Natural killer cell (primary cell): ENCODE data around the gene TLX1. TPM values are rescaled to one million over a fixed set of nuclear protein-coding genes. Genes with fewer than 3 reads are reported as not detected.
A peak's percentile ranks its signal among the peaks of the same experiment; 100 is the strongest.

Experiments used
- ATAC-seq, 3 donors: fragments of 150-1000 bp in 2 of 3; fragments of 200-7000 bp in 1 of 3; cut with Tn5 transposase; 1 replicate in 1 of 3; 2 replicates in 2 of 3; pipeline ENCODE4 v1.10.0; 2021; ENCODE audit warnings: mild to moderate bottlenecking in 2 of 3, moderate library complexity in 2 of 3
- DNase-seq, 2 donors: peaks; one replicate each; pipeline versions ENCODE4 v3.0.0 to v3.0.0-alpha.2; 2013 to 2021; ENCODE audit warnings: mixed read lengths in 1 of 2
- H3K27ac ChIP-seq: one replicate; pipeline ENCODE4 v1.5.1; 2013; ENCODE audit warnings: mild to moderate bottlenecking, low read length
- H3K27me3 ChIP-seq: one replicate; pipeline ENCODE4 v1.6.1; 2013; ENCODE audit warnings: low read length; ENCODE audit not compliant: control insufficient read depth, insufficient read depth
- H3K36me3 ChIP-seq: one replicate; pipeline ENCODE4 v1.6.1; 2013; ENCODE audit warnings: low read length; ENCODE audit not compliant: control insufficient read depth, insufficient read depth
- H3K4me1 ChIP-seq: one replicate; pipeline ENCODE4 v1.6.1; 2013; ENCODE audit warnings: low read length; ENCODE audit not compliant: control insufficient read depth, insufficient read depth
- H3K4me3 ChIP-seq: one replicate; pipeline ENCODE4 v1.5.1; 2013; ENCODE audit warnings: low read length
- H3K9me3 ChIP-seq: one replicate; pipeline ENCODE4 v1.6.1; 2013; ENCODE audit warnings: low read length; ENCODE audit not compliant: control insufficient read depth, insufficient read depth
- H3K27ac Mint-ChIP-seq, 2 donors: one replicate each; pipeline ENCODE4 v1.8.0; 2022; ENCODE audit warnings: mild to moderate bottlenecking in 2 of 2, mixed read lengths in 2 of 2, moderate library complexity in 1 of 2
- H3K27me3 Mint-ChIP-seq, 2 donors: one replicate each; pipeline ENCODE4 v1.8.0; 2022; ENCODE audit warnings: low read depth in 2 of 2, mixed read lengths in 2 of 2
- H3K36me3 Mint-ChIP-seq: one replicate; pipeline ENCODE4 v1.8.0; 2022; ENCODE audit warnings: mixed read lengths
- H3K4me1 Mint-ChIP-seq, 2 donors: one replicate each; pipeline ENCODE4 v1.8.0; 2022; ENCODE audit warnings: mixed read lengths in 2 of 2
- H3K4me3 Mint-ChIP-seq: one replicate; pipeline ENCODE4 v1.8.0; 2022; ENCODE audit warnings: mild to moderate bottlenecking, moderate library complexity, mixed read lengths
- H3K9me3 Mint-ChIP-seq, 2 donors: one replicate each; pipeline ENCODE4 v1.8.0; 2022; ENCODE audit warnings: mixed read lengths in 2 of 2
- CTCF ChIP-seq: fragments of 200-600 bp; IDR thresholded peaks from one replicate; pipeline ENCODE4 v1.8.0; 2022; ENCODE audit warnings: antibody characterized with exemption
- WGBS: methylation state at CpG from one replicate; pipeline ENCODE4 v1.1.7; 2013; ENCODE audit warnings: missing lambda C conversion rate; ENCODE audit not compliant: insufficient coverage; 5-methylcytosine and 5-hydroxymethylcytosine counted together
- intact Hi-C: fragments of 100-400 bp; cut with micrococcal nuclease; formaldehyde crosslinking; loops from one replicate; pipeline ENCODE4 v1.14.2; 2022
- total RNA-seq, 4 donors: library from RNA; stranded (reverse); fragments of 120-200 nt in 1 of 4; gene quantifications; one replicate each; pipeline versions ENCODE4 v1.2.3 to v1.2.4, GENCODE V29; 2013 to 2022

The TLX1 gene
- total RNA-seq, 3 donors from 2014 or later (not counting 1 experiment from before 2014, with no cell fraction given), result not detected

GRCh38 chr10:101120884-101121653, 10.0 kb upstream of the TLX1 start:
- Mint-ChIP-seq H3K27ac (peak overlapping the region; percentile 67 to 97), H3K27me3 (peaks cover 42 to 50% of the 10 kb centered on the region in 2 donors), H3K36me3 (peaks cover 6% of the 10 kb centered on the region), H3K9me3 (no peaks in the 10 kb centered on the region), H3K4me1 (peaks cover 27 to 34% of the 10 kb centered on the region in 2 donors), H3K4me3 (peak overlapping the region; percentile 98)
- Histone ChIP-seq H3K9me3 (no peaks in the 10 kb centered on the region), H3K27me3 (peaks cover 46% of the 10 kb centered on the region), H3K27ac (peak overlapping the region; percentile 13), H3K4me1 (peaks cover 27% of the 10 kb centered on the region), H3K36me3 (no peaks in the 10 kb centered on the region), H3K4me3 (peak overlapping the region; percentile 72)
- TF ChIP-seq CTCF, result no peak
- intact Hi-C loops, result no loop called here
- DNase-seq (peak in 1 of 2 donors; percentile 72), ATAC-seq (peak; percentile 72 to 91 (median 89))
- 5% methylated on average over 40 of the region's 41 CpGs for WGBS

GRCh38 chr10:101121654-101122031, 9.5 kb upstream of the TLX1 start:
- Mint-ChIP-seq H3K4me3 (peak overlapping the region; percentile 98), H3K4me1 (peaks cover 27 to 34% of the 10 kb centered on the region in 2 donors), H3K36me3 (peaks cover 6% of the 10 kb centered on the region), H3K9me3 (no peaks in the 10 kb centered on the region), H3K27ac (peak overlapping the region in 1 of 2 donors; percentile 97), H3K27me3 (peaks cover 42 to 52% of the 10 kb centered on the region in 2 donors)
- 14% methylated on average over 15 of the region's 15 CpGs for WGBS
- intact Hi-C loops, result no loop called here
- TF ChIP-seq CTCF, result no peak
- Histone ChIP-seq H3K36me3 (no peaks in the 10 kb centered on the region), H3K27me3 (peaks cover 52% of the 10 kb centered on the region), H3K4me1 (peaks cover 27% of the 10 kb centered on the region), H3K27ac (no peak overlapping the region), H3K9me3 (no peaks in the 10 kb centered on the region), H3K4me3 (peak overlapping the region; percentile 2)
- ATAC-seq (peak; percentile 5 to 20 (median 19)), DNase-seq (no peak)

GRCh38 chr10:101122270-101123084, 8.6 kb upstream of the TLX1 start:
- H3K27ac Mint-ChIP-seq, result no peak overlapping the region
- peaks cover 48 to 55% of the 10 kb centered on the region in 2 donors for H3K27me3 Mint-ChIP-seq
- DNase-seq (no peak), ATAC-seq (no peak)
- 48% methylated on average over 16 of the region's 16 CpGs for WGBS
- no peak overlapping the region for H3K27ac ChIP-seq
- H3K9me3 Mint-ChIP-seq, result no peaks in the 10 kb centered on the region
- no peaks in the 10 kb centered on the region for H3K36me3 ChIP-seq
- peaks cover 6% of the 10 kb centered on the region for H3K36me3 Mint-ChIP-seq
- peak overlapping the region; percentile 28 for H3K4me3 Mint-ChIP-seq
- H3K4me1 Mint-ChIP-seq, result peaks cover 27 to 34% of the 10 kb centered on the region in 2 donors
- H3K4me1 ChIP-seq, result peaks cover 27% of the 10 kb centered on the region
- no peak overlapping the region for H3K4me3 ChIP-seq
- no peaks in the 10 kb centered on the region for H3K9me3 ChIP-seq
- no peak for TF ChIP-seq CTCF
- intact Hi-C loops, result no loop called here
- H3K27me3 ChIP-seq, result peaks cover 55% of the 10 kb centered on the region
